Endothelial cell of umbilical vein (primary cell): Measurements from ENCODE around the gene TMPRSS12. TPM values are rescaled to one million over a fixed set of nuclear protein-coding genes. Genes with fewer than 3 reads are reported as not detected.

Experiments
- BruUV-seq: library from RNA; stranded (reverse); fragments of 400-500 nt; replicated peaks from 2 replicates; lab custom pipeline; 2021; lab: Mats Ljungman, UMichigan
- CTCF ChIA-PET: fragments of 300-600, 350-600 bp; sonication (Branson Sonifier 250); formaldehyde crosslinking; loops from one replicate; lab custom pipeline; 2021; ENCODE audit warnings: antibody characterized with exemption, inconsistent platforms; lab: Charles Lee
- POLR2A ChIA-PET: fragments of 300-600, 350-600 bp; sonication (Branson Sonifier 250); formaldehyde crosslinking; loops from one replicate; lab custom pipeline; 2021; ENCODE audit warnings: antibody characterized with exemption, inconsistent platforms; lab: Charles Lee
- DNase-seq: peaks from one replicate; pipeline ENCODE4 v3.0.0-alpha.2; 2011; ENCODE audit warnings: low read depth, low spot score
- FAIRE-seq: peaks from 2 replicates; lab custom pipeline; 2011; peaks lifted over from hg19 to GRCh38; lab: Jason Lieb, UNC
- H2AFZ ChIP-seq: 2 replicates; pipeline ENCODE4 v1.6.0; 2012; ENCODE audit warnings: low read depth, low read length, control low read depth, inconsistent platforms
- H3K27ac ChIP-seq: 2 replicates; pipeline ENCODE4 v1.5.1; 2011; ENCODE audit warnings: low read depth, mild to moderate bottlenecking, control low read depth, low read length, moderate library complexity; ENCODE audit not compliant: insufficient read depth
- H3K27me3 ChIP-seq, 2 experiments: 2 replicates each; pipeline versions ENCODE4 v1.6.0 to v1.6.1; 2011; ENCODE audit warnings: low read length in 2 of 2, mixed read lengths in 1 of 2; ENCODE audit not compliant: control insufficient read depth in 2 of 2, insufficient read depth in 2 of 2
- H3K36me3 ChIP-seq, 2 experiments: 2 replicates in 1 of 2; 3 replicates in 1 of 2; pipeline ENCODE4 v1.5.1; 2011; ENCODE audit warnings: low read length in 2 of 2, mild to moderate bottlenecking in 1 of 2, moderate library complexity in 1 of 2; ENCODE audit not compliant: control insufficient read depth in 2 of 2, insufficient read depth in 2 of 2; ENCODE audit errors: extremely low read depth in 1 of 2
- H3K4me1 ChIP-seq: 3 replicates; pipeline ENCODE4 v1.5.1; 2011; ENCODE audit warnings: mild to moderate bottlenecking, low read length; ENCODE audit not compliant: control insufficient read depth, insufficient read depth; ENCODE audit errors: extremely low read depth
- H3K4me2 ChIP-seq: 2 replicates; pipeline ENCODE4 v1.6.1; 2011; ENCODE audit warnings: low read length, control low read depth, mixed read lengths; ENCODE audit not compliant: insufficient read depth
- H3K4me3 ChIP-seq, 3 experiments: fragments of 200-600 bp in 1 of 3; sonication (generic), shearing (Covaris generic) in 1 of 3; replicated peaks in 1 of 3; 2 replicates each; pipeline ENCODE4 v1.5.1; 2011 to 2016; ENCODE audit warnings: control low read depth in 3 of 3, low read length in 3 of 3, mild to moderate bottlenecking in 2 of 3, inconsistent platforms in 1 of 3, low read depth in 1 of 3, moderate library complexity in 1 of 3; ENCODE audit not compliant: insufficient read depth in 1 of 3
- H3K79me2 ChIP-seq: 2 replicates; pipeline ENCODE4 v1.6.0; 2012; ENCODE audit warnings: low read length, inconsistent platforms; ENCODE audit not compliant: control insufficient read depth, insufficient read depth
- H3K9ac ChIP-seq: replicated peaks from 2 replicates; pipeline ENCODE3; 2011; ENCODE audit warnings: low read length, control low read depth; ENCODE audit not compliant: insufficient read depth; ENCODE audit errors: extremely low read depth
- H3K9me1 ChIP-seq: replicated peaks from 3 replicates; pipeline ENCODE4 v1.6.0; 2011; ENCODE audit warnings: mild to moderate bottlenecking, low read length; ENCODE audit not compliant: control insufficient read depth, insufficient read depth; ENCODE audit errors: extremely low read depth
- H3K9me3 ChIP-seq: replicated peaks from 2 replicates; pipeline ENCODE4 v1.5.1; 2012; ENCODE audit warnings: low read length, inconsistent platforms; ENCODE audit not compliant: control insufficient read depth, insufficient read depth
- H4K20me1 ChIP-seq: replicated peaks from 2 replicates; pipeline ENCODE3; 2011; ENCODE audit warnings: mild to moderate bottlenecking, low read length; ENCODE audit not compliant: control insufficient read depth, insufficient read depth; ENCODE audit errors: extremely low read depth
- CTCF ChIP-seq, 2 donors: IDR thresholded peaks; 1 replicate in 1 of 2; 2 replicates in 1 of 2; pipeline ENCODE4 v1.5.1; 2011; ENCODE audit warnings: low read length in 2 of 2, mild to moderate bottlenecking in 2 of 2, moderate library complexity in 2 of 2, control low read depth in 1 of 2, inconsistent platforms in 1 of 2, low read depth in 1 of 2; ENCODE audit not compliant: insufficient read depth in 1 of 2; ENCODE audit errors: extremely low read depth in 1 of 2
- EZH2 ChIP-seq: IDR thresholded peaks from 2 replicates; pipeline ENCODE4 v1.6.1; 2012; ENCODE audit warnings: borderline replicate concordance, low read depth, mild to moderate bottlenecking, moderate library complexity, low read length, inconsistent platforms; ENCODE audit not compliant: severe bottlenecking
- FOS ChIP-seq: IDR thresholded peaks from 2 replicates; pipeline ENCODE4 v1.6.1; 2011; ENCODE audit warnings: mild to moderate bottlenecking, low read length, moderate library complexity, borderline replicate concordance; ENCODE audit not compliant: insufficient read depth
- GATA2 ChIP-seq: IDR thresholded peaks from 2 replicates; pipeline ENCODE4 v1.7.0; 2011; ENCODE audit warnings: low read depth, mild to moderate bottlenecking, moderate library complexity, mixed read lengths, low read length; ENCODE audit not compliant: insufficient read length, insufficient read depth
- JUN ChIP-seq: IDR thresholded peaks from 2 replicates; pipeline ENCODE4 v1.6.1; 2011; ENCODE audit warnings: borderline replicate concordance, low read depth; ENCODE audit not compliant: insufficient read length, insufficient read depth
- MYC ChIP-seq: IDR thresholded peaks from one replicate; pipeline ENCODE4 v1.6.1; 2011; ENCODE audit warnings: mild to moderate bottlenecking, low read depth, low read length
- POLR2A ChIP-seq: IDR thresholded peaks from 2 replicates; pipeline ENCODE4 v1.6.1; 2012; ENCODE audit warnings: low read depth, mild to moderate bottlenecking, control low read depth, low read length
- POLR2AphosphoS5 ChIP-seq: IDR thresholded peaks from 2 replicates; pipeline ENCODE4 v1.6.1; 2012; ENCODE audit warnings: low read depth, mild to moderate bottlenecking, control low read depth, low read length, moderate library complexity; ENCODE audit not compliant: insufficient read depth
- dilution Hi-C: fragments of 300-500 bp; cut with MboI; formaldehyde crosslinking; loops from one replicate; pipeline ENCODE4 v1.15.0; 2019; ENCODE audit warnings: low sequenced_read_pairs; ENCODE audit not compliant: extremely low pct_ligation_motif_present
- intact Hi-C: fragments of 100-400 bp; cut with micrococcal nuclease; formaldehyde crosslinking; loops from one replicate; pipeline ENCODE4 v1.10.0; 2022
- polyA plus RNA-seq, 4 experiments: library from polyadenylated mRNA; depleted of rRNA in 3 of 4; stranded (reverse) in 3 of 4; unstranded in 1 of 4; fragments of >200 nt; gene quantifications; 2 replicates each; pipeline versions ENCODE4 v1.2.1 to v1.2.3, GENCODE V29; 2011 to 2012; ENCODE audit warnings: missing spikeins in 1 of 4
- total RNA-seq: library from RNA; stranded (reverse); gene quantifications from 2 replicates; pipeline ENCODE4 v1.2.3, GENCODE V29; 2021
- TF ChIP-seq, protein P1 (sequence below): IDR thresholded peaks from 2 replicates; pipeline ENCODE4 v1.6.1; 2011; ENCODE audit not compliant: insufficient read depth, insufficient read length

The TMPRSS12 gene
- total and polyA plus RNA-seq, 2 donors (not counting 3 experiments of a cell fraction or from before 2014, with no cell fraction given), result not detected

DNA sequence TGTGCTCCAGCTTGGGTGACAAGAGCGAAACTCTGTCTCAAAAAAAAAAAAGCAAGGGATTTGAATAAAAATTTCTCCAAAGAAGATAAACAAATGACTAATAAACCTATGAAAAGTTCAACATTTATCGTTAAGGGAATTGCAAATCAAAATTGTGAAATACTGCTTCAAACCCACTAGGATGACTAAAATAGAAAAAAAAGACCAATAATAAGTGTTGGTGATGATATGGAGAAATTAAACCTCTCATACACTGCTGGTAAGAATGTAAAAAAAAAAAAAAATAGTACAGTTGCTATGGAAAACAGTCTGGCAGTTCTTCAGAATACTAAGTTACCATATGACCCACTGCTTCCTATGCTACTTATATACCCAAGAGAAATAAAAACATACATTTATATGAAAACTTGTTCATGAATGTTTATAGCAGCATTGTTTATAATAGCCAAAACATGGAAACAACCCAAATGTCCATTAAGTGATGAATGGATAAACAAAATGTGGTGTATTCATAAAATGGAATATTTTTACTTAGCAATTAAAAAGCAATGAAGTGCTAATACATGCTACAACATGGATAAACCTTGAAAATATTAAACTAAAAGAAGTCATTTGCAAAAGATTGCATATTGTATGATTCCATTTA lies 39.4 kb upstream of the TMPRSS12 start:
- no TSS peak for BruUV-seq
- no peaks in the 10 kb centered on the region for H4K20me1 ChIP-seq
- H2AFZ ChIP-seq, result no peak overlapping the region
- CTCF ChIA-PET, result interaction anchor here (0.6 to 0.7 kb wide), 2 partner anchors 42 to 125 kb away, joined by 3 read pairs; no protein-coding TSS in a partner anchor
- H3K4me1 ChIP-seq, result no peaks in the 10 kb centered on the region
- H3K9me3 ChIP-seq, result peaks cover 4% of the 10 kb centered on the region
- no peak for TF ChIP-seq GATA2
- TF ChIP-seq EZH2, result no peak
- no peak for TF ChIP-seq POLR2A
- no peak for TF ChIP-seq CTCF (IDR thresholded peaks at IDR 0.05; ENCODE audit: extremely low read depth in 1 of 2, insufficient read depth in 1 of 2, low read depth in 1 of 2, low read length in 2 of 2)
- no peak for TF ChIP-seq JUN
- TF ChIP-seq POLR2AphosphoS5, result no peak
- no peak for TF ChIP-seq MYC
- no peak for TF ChIP-seq FOS
- TF ChIP-seq, protein P1, sequence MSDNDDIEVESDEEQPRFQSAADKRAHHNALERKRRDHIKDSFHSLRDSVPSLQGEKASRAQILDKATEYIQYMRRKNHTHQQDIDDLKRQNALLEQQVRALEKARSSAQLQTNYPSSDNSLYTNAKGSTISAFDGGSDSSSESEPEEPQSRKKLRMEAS, result no peak
- H3K4me3 ChIP-seq, result no peak overlapping the region
- H3K4me2 ChIP-seq, result no peak overlapping the region
- no peaks in the 10 kb centered on the region for H3K27me3 ChIP-seq
- no peaks in the 10 kb centered on the region for H3K9me1 ChIP-seq
- no peak overlapping the region for H3K9ac ChIP-seq
- FAIRE-seq (no peak), DNase-seq (no peak)
- dilution Hi-C loops, result no loop called here
- peaks cover 0 to 2% of the 10 kb centered on the region in 2 experiments for H3K36me3 ChIP-seq
- POLR2A ChIA-PET, result no interaction called here
- intact Hi-C loops, result no loop called here
- no peak overlapping the region for H3K27ac ChIP-seq
- no peaks in the 10 kb centered on the region for H3K79me2 ChIP-seq
